ENCODE results near the gene SYCN. TPM values are rescaled to one million over a fixed set of nuclear protein-coding genes. Genes with fewer than 3 reads are reported as not detected.

Gene SYCN
- total and polyA plus RNA-seq, 2 of the 13 experiments (the other 11 are each of a cell fraction or from before 2014, with no cell fraction given): not detected

GRCh38 chr19:39179754-39180153, 24.3 kb downstream of the SYCN start:
- Histone ChIP-seq H3K9me3 (ENCODE audit: low read length) (no peaks in the 10 kb centered on the region), H3K27me3 (ENCODE audit: control insufficient read depth in 1 of 2, insufficient read depth in 2 of 2, low read length in 2 of 2) (no peaks in the 10 kb centered on the region; a peak in 1 of 5 replicates), H4K20me1 (ENCODE audit: insufficient read depth, low read length) (no peaks in the 10 kb centered on the region), H3K4me2 (ENCODE audit: low read depth, low read length) (no peak overlapping the region), H3K79me2 (ENCODE audit: insufficient read depth, low read length) (no peaks in the 10 kb centered on the region), H3K4me3 (replicated peaks in 1 of 3; ENCODE audit: insufficient read depth in 1 of 3, low read depth in 2 of 3, low read length in 3 of 3) (no peak overlapping the region), H3K27ac (ENCODE audit: extremely low read length, insufficient read depth, low read length) (no peak overlapping the region), H2AFZ (ENCODE audit: low read length) (no peak overlapping the region), H3K9ac (ENCODE audit: insufficient read depth, low read depth, low read length) (no peak overlapping the region), H3K4me1 (ENCODE audit: insufficient read depth, low read length) (peaks cover 13% of the 10 kb centered on the region), H3K36me3 (replicated peaks in 1 of 2; ENCODE audit: control insufficient read depth in 1 of 2, insufficient read depth in 2 of 2, low read length in 2 of 2) (peaks cover 4 to 25% of the 10 kb centered on the region in 2 experiments; a peak in 4 of 5 replicates)
- no TSS peak for BruUV-seq (replicated peaks)
- no peak for DNase-seq (ENCODE audit: low spot score)
- no peak for FAIRE-seq
- POLR2A ChIA-PET: interaction anchor here (1.8 kb wide), 1 partner anchor 34 kb away, joined by 7 read pairs; no protein-coding TSS in a partner anchor
- intact Hi-C loops (cut with micrococcal nuclease; ENCODE audit: unreplicated experiment) (loop anchor here (10.0 kb wide), 1 partner anchor 215 kb away; no protein-coding TSS in a partner anchor), in situ Hi-C loops (cut with HindIII; ENCODE audit: extremely low pct_ligation_motif_present, low pct_unique_long_range_greater_than_20kb) (loop anchor here (5.0 kb wide), 1 partner anchor 57 kb away; no protein-coding TSS in a partner anchor)
- 100% methylated on average over 1 of the region's 10 CpGs for WGBS (ENCODE audit: low lambda C conversion rate)
- ATAC-seq: no peak
- CTCF ChIA-PET (ENCODE audit: low intra/inter-chr PET ratio, low total read pairs): no interaction called here
- TF ChIP-seq ZNF670 (CRISPR knock-in tag; IDR thresholded peaks at IDR 0.05; ENCODE audit: borderline replicate concordance) (no peak), ZBTB7B (CRISPR knock-in tag; IDR thresholded peaks at IDR 0.05) (no peak), ZNF263 (CRISPR knock-in tag; IDR thresholded peaks at IDR 0.05) (no peak), ZNF614 (CRISPR knock-in tag; IDR thresholded peaks at IDR 0.05; ENCODE audit: borderline replicate concordance) (no peak), AGO2 (optimal IDR thresholded peaks at IDR 0.05; ENCODE audit: low read depth, low read length) (peak; percentile 80), HES4 (CRISPR knock-in tag; IDR thresholded peaks at IDR 0.05; ENCODE audit: borderline replicate concordance) (no peak), POLR2G (IDR thresholded peaks at IDR 0.05; ENCODE audit: low read depth, low read length) (peak; percentile 28; the same call in 1 of the 2 replicates), CCAR2 (optimal IDR thresholded peaks at IDR 0.05; ENCODE audit: low read depth, low read length) (no peak), ZNF556 (CRISPR knock-in tag; IDR thresholded peaks at IDR 0.05; ENCODE audit: borderline replicate concordance) (no peak), ZNF7 (CRISPR knock-in tag; IDR thresholded peaks at IDR 0.05) (no peak), ZNF605 (CRISPR knock-in tag; IDR thresholded peaks at IDR 0.05) (no peak), REL (CRISPR knock-in tag; conservative IDR thresholded peaks at IDR 0.05) (no peak), ZBTB3 (CRISPR knock-in tag; IDR thresholded peaks at IDR 0.05; ENCODE audit: borderline replicate concordance, low read depth) (no peak), EHMT2 (IDR thresholded peaks at IDR 0.05; ENCODE audit: borderline replicate concordance, low read depth, low read length) (no peak), HNRNPL (IDR thresholded peaks at IDR 0.05; ENCODE audit: low read depth, low read length) (0 out of 2 replicates have a peak, but pooled peaks have one; percentile 16), NCOR1 (IDR thresholded peaks at IDR 0.05; ENCODE audit: borderline replicate concordance, low read length) (no peak), FOXJ3 (CRISPR knock-in tag; IDR thresholded peaks at IDR 0.05; ENCODE audit: borderline replicate concordance) (no peak), ZNF20 (CRISPR knock-in tag; IDR thresholded peaks at IDR 0.05) (no peak), SOX5 (CRISPR knock-in tag; IDR thresholded peaks at IDR 0.05; ENCODE audit: borderline replicate concordance) (no peak), DMAP1 (CRISPR knock-in tag; IDR thresholded peaks at IDR 0.05) (no peak), TBP (CRISPR knock-in tag; IDR thresholded peaks at IDR 0.05) (no peak), AGO1 (IDR thresholded peaks at IDR 0.05; ENCODE audit: low read depth, low read length, poor library complexity, severe bottlenecking) (peak; percentile 68), SRY (CRISPR knock-in tag; IDR thresholded peaks at IDR 0.05) (no peak), DNMT1 (CRISPR knock-in tag; IDR thresholded peaks at IDR 0.05) (no peak)
- TF ChIP-seq, protein P1, sequence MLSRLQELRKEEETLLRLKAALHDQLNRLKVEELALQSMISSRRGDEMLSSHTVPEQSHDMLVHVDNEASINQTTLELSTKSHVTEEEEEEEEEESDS (CRISPR knock-in tag; IDR thresholded peaks at IDR 0.05; ENCODE audit: borderline replicate concordance): no peak
- TF ChIP-seq, protein P2, sequence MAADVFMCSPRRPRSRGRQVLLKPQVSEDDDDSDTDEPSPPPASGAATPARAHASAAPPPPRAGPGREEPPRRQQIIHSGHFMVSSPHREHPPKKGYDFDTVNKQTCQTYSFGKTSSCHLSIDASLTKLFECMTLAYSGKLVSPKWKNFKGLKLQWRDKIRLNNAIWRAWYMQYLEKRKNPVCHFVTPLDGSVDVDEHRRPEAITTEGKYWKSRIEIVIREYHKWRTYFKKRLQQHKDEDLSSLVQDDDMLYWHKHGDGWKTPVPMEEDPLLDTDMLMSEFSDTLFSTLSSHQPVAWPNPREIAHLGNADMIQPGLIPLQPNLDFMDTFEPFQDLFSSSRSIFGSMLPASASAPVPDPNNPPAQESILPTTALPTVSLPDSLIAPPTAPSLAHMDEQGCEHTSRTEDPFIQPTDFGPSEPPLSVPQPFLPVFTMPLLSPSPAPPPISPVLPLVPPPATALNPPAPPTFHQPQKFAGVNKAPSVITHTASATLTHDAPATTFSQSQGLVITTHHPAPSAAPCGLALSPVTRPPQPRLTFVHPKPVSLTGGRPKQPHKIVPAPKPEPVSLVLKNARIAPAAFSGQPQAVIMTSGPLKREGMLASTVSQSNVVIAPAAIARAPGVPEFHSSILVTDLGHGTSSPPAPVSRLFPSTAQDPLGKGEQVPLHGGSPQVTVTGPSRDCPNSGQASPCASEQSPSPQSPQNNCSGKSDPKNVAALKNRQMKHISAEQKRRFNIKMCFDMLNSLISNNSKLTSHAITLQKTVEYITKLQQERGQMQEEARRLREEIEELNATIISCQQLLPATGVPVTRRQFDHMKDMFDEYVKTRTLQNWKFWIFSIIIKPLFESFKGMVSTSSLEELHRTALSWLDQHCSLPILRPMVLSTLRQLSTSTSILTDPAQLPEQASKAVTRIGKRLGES (CRISPR knock-in tag; IDR thresholded peaks at IDR 0.05; ENCODE audit: borderline replicate concordance): no peak
